Limb (tissue), 2 donors: ENCODE measurements around the gene CUX1.
"Not testable (repeated sequence)": the region's sequence is repeated elsewhere in the genome, so short reads cannot be mapped to it uniquely, and the experiment has no call there.

Experiments
- DNase-seq, 2 donors: peaks; one replicate each; pipeline ENCODE4 v3.0.0-alpha.2; 2016; ENCODE audit errors: extremely low spot score in 2 of 2

CUX1 gene

DNA sequence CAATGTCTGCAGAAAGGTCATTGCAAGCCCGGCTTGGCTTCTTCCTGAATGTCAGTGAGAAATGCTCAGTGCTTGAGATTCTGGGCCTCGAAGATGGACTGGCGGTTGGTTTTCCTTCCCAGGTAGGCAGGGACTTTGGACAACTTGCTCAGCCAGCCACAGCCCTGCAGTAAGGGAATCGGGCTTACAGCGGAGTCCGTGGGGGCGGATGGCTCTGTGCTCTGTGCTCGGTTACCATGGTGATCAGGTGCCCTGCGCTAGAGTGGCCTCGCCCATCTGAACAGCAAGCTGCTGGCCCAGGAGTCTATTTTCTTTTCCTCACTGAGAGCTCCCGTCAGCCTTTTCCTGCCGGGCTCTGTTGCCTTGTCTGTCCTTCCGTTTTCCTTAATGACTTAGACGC is 391.4 kb downstream of the CUX1 start:
- no peak for DNase-seq

DNA sequence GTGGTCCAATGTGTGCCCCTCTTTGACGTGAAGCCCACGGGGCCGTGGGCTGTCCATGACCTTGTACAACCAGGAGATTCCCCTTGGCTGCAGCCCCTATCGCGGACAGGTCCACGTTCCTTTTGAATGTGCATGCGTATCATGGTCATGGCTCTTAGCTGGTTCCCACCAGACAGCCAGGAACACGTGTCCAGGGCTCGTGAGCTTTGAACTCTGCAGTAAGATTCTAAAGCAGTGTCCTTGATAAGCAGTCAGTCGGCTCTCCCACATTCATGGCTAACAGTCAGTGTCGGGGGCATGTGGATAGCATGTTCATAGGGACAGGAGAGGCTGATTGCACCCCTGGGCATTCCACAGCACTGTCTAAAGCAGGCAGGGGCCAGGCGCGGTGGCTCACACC is 393.4 kb downstream of the CUX1 start:
- DNase-seq, result no peak

DNA sequence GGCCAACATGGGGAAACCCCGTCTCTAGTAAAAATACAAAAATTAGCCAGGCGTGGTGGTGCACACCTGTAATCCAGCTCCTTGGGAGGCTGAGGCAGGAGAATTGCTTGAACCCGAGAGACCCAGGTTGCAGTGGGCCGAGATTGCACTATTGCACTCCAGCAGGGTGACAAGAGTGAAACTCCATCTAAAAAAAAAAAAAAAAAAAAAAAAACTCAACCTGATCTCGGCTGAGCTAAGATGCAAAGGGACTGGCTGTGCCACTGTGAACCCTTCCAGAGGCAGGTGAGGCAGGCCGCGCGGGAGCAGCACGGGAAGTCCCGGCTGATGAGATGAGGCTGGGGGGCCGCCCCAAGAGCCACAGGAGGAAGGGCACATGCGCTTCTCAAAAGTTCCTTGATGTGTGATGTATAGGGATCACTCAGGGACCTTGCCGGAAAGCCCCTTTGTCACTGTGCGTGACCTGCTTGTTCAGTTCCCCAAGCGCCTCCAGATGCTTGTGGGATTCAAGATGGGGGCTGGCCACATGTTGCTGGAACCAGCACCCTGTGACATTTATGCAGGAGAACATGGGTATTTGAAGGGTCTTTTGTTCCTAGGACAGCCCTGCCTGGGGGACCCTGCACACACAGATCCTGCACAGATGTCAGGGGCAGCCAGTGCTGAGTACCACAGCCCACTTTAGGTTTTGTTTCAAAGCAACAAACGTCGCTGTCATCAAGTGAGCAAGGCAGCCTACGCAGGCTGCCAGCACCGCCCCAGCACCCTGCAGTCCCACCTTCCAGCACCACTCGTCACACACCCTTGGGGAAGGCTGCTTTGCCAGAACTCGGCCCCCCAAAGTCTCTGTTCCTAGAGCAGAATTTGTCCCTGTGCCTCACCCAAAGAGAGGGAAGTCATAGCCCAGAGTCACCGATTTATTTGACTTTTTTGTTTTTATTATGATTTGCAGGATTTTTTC is 394.4 kb downstream of the CUX1 start:
- DNase-seq, result no peak

DNA sequence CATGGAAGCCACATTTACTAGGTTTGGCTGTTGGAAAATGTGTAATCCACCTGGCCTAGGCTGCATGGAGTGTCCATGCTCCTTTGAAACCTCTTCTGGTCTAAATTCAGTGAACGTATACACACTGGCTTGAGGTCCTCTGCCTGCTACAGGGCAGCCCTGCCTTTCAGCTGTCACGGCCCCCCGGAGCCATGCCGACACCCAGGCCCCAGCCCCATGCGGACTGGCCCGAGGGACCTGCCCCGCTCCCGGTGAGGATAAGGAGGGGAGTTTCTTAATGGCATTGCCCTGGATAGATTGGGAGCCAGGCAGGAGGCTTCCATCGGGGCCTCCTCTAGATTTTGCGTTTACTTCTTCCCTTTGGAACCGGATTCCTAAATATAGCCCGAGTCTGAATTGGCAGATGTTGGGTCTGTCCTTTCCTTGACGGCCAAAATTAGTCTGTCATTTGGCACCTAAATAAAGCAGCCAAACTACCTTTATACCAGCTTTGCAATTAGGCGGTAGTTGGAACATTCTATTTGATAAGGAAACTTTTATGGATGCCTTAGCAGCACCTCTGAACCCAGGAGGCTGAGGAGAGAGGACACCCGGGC is 397.1 kb downstream of the CUX1 start:
- DNase-seq, result no peak

DNA sequence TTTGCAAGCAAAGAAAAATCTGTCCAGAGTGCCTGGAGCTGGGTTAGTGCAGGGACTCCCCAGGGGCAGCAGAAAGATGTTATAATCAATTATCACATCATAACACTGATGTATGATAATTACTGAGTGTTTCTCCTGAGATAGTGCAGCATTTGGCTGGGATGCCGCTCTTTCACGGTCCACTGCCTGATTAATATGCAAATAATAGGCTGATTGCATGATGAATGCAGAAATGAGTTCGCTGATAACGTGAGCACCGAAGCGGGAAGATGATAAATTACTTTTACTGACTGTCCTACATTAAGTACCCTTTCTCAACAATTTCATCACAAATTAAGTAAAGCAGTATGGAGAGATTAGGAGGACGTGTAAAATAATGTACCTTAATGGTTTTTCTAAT is 397.8 kb downstream of the CUX1 start:
- DNase-seq, result no peak

DNA sequence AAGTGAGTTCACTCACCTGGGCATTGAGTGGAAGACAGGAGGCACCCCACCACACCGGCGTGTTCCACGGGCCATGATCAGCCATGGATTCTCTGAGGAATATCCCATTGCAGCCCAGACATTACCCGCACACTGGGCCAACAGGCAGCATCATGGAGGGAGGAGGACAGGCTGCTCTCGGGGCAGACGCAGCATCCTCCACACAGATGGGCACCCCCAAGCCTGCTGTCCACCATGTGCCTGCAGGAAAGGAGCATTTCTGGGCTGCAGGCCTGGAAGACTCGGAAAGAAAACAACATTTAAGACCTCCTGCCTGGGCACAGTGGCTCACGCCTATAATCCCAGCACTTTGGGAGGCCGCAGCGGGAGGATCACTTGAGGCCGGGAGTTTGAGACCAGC is 398.3 kb downstream of the CUX1 start:
- DNase-seq, result no peak

DNA sequence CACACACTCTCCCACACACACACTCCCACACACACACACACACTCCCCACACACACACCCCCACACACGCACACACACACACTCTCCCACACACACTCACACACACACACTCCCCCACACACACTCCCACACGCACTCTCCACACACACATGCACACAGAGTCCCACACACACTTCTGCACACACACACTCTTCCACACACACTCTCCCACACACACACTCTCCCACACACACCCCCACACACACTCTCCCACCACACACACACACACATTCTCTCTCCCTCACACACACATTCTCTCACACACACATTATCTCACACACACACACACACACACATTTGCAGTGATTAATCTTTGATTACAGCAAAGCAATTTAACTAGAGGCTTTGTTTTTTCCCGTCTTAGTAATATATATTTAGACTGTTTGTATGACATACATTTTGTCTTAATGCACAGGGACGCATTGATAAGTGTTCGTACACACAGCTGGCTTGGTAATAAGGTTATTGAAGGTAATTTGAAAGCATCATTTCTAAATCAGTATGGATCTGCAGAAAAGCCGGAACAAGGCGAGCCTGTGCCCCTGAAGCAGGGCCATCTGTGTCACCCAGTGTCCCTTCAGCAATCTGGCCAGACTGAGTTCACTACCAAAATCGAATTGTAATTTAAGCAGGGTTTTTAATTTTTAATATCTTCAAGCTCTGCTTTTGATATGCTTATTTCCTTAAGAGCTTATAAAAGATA is 399.3 kb downstream of the CUX1 start:
- no peak for DNase-seq

DNA sequence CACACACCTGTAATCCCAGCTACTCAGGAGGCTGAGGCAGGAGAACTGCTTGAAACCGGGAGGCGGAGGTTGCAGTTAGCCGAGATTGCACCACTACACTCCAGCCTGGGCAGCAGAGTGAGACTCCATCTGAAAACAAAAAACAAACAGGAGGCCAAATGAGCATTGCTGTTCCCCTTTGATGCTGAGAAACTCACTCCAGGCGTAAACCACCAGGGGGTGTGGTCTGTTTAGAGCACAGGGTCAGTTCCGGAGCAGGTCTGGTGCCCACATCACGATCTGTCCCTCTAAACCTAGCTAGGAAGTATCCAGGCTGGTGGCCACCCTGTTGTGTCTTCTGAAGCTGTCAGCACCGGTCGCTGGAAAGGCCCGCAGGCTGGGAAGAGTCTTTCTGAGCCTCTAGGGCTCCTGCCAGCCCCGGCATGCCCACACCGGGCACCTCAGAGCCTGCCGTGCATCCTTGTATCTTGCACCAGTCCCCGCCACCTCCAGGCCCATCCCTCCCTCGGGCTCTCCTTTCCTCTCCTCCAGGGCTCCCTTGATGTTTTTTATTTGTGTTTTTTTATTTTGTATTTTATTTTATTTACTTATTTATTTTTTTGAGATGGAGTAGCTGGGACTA is 402.9 kb downstream of the CUX1 start:
- DNase-seq, result no peak

DNA sequence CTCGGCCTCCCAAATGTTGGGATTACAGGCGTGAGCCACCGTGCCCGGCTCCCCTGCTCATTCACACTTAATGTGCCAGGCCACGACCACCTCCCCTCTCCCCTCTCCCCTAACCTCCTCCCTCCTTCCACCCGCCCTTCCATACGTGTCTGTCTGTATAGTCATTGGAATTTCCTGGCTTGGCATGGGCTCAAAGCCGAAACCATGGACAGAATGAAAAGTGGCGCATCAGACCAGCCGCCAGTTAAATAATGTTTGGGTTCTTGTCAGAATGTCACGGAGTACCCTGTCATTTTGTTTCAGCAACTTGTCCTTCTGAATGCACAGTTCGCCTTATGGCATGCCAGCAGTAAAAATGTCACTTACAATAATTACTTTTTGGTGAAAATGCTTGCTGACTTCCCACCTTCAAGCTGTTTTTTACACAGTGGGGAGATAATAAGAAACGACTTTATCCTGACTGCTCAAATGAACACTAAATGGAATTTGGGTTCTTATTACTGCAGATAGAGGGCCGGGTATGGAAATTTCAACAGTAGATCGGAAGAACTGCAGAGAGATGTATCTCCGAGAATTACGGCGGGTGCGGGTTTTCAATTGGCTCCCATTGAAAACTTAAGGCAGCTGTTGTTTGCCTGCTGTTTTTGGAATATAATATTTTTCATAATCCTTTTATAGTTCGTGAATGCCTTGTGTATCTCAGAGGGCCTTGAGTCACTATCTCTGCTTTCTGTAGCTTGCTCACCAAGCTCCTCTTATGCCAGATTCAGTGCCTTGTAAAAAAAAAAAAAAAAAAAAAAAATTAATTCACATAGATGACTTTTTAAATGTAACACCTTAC is 403.8 kb downstream of the CUX1 start:
- DNase-seq, result peak; percentile 29 to 48

DNA sequence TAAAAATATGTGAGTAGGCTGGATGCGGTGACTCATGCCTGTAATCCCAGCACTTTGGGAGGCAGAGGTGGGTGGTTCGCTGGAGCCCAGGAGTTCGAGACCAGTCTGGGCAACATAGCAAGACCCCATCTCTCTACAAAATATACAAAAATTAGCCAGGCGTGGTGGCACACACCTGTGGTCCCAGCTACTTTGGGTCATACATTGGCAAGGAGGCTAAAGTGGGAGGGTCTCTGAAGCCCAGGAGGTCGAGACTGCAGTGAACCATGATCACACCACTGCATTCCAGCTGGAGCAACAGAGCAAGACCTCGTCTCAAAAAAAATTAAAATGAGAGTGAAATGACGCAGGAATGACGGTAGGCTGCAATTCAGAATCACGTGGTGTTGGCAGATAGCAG is 404.5 kb downstream of the CUX1 start:
- no peak for DNase-seq

DNA sequence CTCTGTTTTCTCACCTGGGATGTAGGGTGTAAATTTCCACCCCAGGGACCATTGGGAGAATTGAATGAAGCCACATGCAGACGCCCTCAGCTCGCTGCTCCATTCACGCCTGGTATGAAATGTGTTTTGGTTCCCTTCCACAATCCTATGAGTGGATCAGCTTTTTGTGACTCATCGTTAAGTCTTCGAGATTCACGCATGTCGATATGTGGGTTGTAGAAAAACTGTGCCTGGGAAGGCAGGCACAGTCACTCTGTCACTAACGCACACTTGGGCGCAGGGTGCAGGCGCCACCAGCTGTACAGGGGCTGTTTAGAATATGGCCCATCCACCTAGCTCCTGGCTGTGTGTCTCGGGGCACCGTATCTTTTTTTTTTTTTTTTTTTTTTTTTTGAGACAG is 405.0 kb downstream of the CUX1 start:
- no peak for DNase-seq

DNA sequence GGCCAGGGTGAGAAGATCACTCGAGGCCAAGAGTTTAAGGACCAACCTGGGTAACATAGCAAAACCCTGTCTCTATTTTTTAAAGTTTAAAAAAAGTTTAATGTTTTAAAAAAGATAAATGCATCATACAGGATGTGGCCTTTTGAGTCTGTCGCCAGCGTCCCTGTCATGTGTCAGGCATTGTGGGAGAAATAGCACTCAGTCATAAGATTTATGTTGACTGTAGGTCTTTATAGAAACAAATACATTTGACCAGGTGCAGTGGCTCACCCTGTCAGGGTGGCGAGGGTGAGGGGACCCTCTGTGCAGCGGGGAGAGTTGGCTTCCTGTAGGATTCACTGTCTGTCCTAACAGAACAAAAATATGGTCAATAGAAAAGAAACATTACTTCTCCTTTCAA is 405.8 kb downstream of the CUX1 start:
- no peak for DNase-seq

DNA sequence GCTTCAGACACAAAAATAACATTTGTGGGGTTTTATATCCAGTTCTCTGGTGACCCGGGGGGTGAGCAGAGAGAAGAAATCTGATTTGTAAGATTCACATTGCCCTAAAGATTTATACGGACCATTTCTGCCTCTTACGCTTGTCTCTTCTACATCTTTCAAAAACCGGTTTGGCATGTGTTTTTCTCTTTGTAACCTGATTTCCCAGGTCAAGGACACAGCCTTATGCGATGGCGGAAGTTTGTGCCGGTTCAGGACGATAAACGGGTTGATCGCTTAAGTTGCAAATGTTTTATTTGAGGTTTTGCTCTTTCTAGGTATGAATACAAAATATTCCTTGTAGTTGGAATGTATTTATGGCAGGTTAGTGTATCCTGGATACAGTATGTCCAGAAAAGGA is 407.6 kb downstream of the CUX1 start:
- DNase-seq, result no peak

DNA sequence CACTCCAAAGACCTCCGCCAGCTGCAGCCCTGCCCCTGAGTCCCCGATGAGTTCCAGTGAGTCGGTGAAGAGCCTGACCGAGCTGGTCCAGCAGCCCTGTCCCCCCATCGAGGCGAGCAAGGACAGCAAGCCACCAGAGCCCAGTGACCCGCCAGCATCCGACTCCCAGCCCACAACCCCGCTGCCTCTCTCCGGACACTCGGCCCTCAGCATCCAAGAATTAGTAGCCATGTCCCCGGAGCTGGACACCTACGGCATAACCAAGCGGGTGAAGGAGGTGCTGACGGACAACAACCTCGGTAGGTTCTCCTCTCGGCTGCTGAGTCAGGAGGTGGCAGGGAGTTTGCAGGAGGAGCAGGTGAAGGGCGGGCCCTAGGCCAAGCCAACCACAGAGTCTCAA is 409.9 kb downstream of the CUX1 start:
- DNase-seq, result no peak

DNA sequence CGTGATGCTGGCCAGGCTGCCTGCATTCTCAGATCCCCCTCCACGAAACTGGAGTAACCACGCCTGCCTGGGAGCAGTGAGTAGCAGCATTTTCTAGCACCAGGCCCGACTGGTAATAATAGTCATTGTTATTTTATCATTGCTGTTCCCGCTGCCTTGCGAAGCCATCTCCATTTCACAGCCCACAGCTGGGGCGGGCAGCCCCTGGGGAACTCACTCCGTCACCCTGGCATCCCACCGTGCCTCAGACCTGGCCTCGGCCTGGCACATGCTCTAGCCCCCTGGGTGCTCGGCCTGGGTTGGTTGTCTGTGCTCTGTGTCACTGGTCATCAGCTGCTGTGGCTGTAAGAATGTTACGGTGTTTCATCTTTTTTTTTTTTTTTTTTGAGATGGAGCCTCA is 411.5 kb downstream of the CUX1 start:
- DNase-seq, result no peak

DNA sequence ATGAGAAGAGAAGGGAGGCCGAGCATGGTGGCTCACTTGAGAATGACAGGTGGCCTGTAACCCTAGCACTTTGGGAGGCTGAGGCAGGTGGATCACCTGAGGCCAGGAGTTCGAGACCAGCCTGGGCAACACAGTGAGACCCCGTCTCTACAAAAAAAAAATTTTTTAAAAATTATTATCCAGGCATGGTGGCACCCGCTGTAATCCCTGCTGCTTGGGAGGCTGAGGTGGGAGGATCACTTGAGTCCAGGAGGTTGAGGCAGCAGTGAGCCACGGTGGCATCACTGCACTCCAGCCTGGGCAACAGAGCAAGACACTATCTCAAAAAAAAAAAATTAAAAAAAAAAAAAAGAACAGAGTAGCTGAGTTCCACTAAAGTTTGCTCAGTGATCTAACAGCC is 412.7 kb downstream of the CUX1 start:
- DNase-seq, result not testable (repeated sequence)

DNA sequence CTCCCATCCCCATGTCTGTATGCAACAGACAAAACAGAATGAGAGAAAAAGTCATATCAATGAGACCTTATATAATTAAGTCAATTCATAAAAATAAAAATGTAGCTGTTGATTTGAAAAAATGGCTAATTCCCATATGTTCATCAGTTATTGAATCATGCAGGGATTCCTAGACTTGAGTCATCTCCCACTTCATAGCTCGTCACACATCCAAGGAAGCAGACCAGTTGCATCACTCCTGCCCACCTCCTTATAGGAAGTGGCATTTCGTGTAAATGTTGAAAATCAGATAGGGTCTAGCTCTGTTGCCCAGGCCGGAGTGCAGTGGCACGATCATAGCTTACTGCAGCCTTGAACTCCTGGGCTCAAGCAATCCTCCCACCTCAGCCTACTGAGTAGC is 413.2 kb downstream of the CUX1 start:
- DNase-seq, result no peak

DNA sequence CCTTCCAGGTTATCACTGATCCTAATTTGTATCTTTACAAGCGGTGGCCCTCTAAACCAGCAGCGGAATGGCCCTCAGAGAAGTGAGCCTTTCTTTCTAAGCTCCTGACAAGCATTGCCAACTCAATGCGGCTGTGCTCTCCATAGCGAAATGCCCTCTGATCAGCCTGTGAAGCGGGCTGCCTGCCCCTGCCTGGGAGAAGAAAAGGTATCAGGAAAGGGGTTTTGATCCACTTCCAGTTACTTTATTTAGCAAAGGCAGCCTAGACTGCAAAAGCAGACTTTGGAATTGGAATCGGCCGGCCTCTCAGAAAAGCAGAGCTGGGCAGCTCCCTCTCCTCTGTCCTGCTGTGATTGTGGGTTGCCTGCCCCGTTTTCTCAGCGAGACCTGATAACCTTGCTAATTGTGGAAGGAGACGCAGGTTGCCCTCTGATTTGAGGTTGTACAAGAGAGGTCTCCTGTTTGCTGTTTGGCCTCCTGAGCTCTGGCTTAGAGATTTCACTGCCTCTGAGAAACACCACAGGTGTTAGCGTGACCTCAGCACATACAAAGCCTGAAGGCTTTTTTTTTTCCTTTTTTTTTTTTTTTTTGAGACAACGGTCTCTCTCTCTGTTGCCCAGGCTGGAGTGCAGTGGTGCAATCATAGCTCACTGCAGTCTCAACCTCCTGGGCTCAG is 415.3 kb downstream of the CUX1 start:
- no peak for DNase-seq

DNA sequence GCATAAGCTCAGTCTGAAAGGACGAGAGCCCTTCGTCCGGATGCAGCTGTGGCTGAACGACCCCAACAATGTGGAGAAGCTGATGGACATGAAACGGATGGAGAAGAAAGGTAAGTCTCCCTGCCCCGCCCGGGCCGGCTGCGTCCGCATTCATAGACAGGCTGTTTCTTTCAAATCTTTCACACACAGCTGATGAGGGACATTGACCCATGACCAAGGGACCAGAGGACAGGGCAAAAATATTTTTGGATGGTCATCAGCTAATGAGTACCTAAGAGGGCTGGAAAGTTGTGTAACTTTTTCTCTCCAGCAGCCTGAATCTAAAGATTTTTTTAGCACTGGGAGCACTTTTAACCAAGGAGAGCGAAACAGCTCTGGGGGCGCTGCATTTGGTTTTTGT is 416.7 kb downstream of the CUX1 start:
- no peak for DNase-seq

DNA sequence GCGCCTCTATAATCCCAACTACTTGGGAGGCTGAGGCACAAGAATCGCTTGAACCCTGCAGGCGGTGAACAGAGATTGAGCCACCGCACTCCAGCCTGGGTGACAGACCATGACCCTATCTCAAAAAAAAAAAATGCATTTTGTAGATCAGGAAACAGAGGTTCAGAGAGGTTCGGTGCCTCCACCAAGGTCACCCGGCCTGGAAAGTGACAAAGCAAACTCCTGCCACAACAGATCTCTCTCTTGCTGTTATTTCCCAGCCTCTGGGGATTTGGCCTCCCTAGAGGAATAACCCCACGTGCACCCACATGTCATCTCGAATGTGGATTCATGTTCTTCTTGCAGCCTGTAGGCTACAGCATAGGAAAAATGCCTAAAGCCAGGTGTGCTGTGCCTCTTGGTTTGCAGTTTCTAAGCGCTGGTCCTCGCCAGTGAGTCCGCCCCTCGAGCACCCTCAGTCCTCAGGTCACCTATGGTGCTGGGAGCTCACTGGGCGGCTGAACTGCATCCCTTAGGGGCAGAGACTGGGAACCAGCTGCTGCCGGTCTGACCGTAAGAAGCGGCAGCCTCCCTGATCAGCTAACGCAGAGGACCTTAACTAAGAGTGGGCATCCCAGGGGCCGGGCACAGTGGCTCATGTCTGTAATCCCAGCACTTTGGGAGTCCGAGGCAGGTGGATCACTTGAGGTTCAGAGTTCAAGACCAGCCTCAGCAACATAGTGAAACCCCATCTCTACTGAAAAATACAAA is 417.6 kb downstream of the CUX1 start:
- DNase-seq, result no peak
